KBM-7 (cell line): ENCODE results near the gene TAF6L.
A peak's percentile ranks its signal among the peaks of the same experiment; 100 is the strongest.
"Not testable (repeated sequence)": the region's sequence is repeated elsewhere in the genome, so short reads cannot be mapped to it uniquely, and the experiment has no call there.

Experiments
- DNase-seq: peaks from one replicate; pipeline ENCODE4 v3.0.0-alpha.2; 2015
- in situ Hi-C: fragments of 300-500 bp; cut with MboI; formaldehyde crosslinking; loops from 2 replicates; pipeline ENCODE4 v1.14.3; 2020; ENCODE audit warnings: low sequenced_read_pairs, low pct_unique_long_range_greater_than_20kb, mixed read lengths

TAF6L gene, protein sequence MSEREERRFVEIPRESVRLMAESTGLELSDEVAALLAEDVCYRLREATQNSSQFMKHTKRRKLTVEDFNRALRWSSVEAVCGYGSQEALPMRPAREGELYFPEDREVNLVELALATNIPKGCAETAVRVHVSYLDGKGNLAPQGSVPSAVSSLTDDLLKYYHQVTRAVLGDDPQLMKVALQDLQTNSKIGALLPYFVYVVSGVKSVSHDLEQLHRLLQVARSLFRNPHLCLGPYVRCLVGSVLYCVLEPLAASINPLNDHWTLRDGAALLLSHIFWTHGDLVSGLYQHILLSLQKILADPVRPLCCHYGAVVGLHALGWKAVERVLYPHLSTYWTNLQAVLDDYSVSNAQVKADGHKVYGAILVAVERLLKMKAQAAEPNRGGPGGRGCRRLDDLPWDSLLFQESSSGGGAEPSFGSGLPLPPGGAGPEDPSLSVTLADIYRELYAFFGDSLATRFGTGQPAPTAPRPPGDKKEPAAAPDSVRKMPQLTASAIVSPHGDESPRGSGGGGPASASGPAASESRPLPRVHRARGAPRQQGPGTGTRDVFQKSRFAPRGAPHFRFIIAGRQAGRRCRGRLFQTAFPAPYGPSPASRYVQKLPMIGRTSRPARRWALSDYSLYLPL

GRCh38 chr11:62771144-62772021, at the start of gene TAF6L:
TSS of gene TAF6L (plus strand) at chr11:62771396. CDS start at chr11:62775784, 4,388 bp downstream.
- DNase-seq, result peak; percentile 96
- in situ Hi-C loops, result no loop called here

DNA sequence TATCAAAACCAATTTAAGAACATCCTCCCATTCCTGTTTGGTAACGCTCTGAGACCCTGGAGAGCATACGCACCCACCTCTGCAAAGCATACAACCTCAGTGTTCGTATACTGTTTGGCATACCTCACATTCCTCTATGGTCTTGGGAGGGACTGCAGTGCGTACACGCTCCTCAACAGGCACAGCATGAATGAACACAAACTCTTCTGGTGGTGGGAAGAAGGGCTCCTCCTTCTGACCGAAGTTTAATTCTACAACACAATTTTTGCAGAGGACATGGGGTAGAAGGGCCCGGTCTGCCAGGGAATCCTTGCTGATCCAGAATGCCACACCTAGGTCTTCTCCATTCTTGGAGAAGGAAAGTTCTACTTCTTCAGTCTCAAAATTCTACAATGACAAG, 49.2 kb upstream of the TAF6L start:
- in situ Hi-C loops, result no loop called here
- DNase-seq, result peak; percentile 49

- in situ Hi-C loops, result no loop called here
- DNase-seq, result no peak
Measured at GRCh38 chr11:62724171-62724570, 47.0 kb upstream of the TAF6L start.

DNA sequence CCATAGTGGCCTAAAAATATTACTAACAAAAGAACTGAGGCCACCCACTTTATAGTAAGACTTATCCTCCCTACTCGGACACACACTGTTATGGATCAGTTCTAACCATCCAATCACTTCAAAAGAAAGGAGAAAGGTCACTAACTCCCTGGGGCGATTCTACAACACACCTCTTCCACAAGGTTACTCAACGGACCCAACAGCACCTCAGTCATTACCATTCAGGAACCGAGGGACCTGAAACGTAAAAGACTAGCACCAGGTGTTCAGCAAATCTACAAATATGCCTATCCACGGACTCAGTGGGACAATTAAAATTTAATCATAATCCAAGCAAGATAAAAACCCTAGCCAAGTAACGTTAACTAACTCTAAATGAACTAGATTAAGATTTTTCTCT, 45.5 kb upstream of the TAF6L start:
- DNase-seq, result peak; percentile 5
- in situ Hi-C loops, result no loop called here

DNA sequence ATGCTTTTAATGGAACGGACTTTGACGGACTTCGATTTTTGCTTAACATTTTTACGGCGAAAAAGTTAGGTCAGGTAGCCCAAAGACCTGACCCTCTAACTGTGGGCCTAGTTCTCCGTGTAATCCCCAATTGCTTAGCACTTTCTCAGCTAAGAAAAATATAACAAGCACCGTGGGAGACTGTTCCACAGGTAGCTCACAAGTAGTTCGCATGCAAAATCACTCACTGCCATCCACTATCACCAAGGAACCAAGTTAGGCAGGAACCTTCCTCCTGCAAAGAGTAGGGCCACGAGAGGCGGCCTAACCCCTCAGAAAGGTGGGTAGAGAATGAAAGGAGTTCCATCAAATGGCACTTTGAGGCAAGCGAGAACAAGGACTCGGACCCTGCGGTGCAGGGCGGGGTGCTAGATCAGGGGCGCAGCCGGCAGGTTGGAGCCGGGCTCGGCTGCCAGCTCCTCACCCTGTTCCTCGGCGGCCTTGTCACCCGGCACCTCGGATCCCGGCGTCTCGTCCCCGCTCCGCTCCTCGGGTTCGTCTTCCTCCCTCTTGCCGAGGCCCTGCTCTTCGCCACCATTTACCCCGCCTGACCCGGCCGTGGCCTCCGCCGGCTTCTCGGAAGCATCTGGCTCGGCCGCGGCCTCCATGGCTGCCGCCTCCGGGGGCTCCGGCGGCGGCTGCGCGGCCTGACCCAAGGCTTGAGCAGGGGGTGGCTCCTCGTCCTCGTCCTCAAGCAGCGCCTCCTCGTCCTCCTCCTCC, 44.9 kb upstream of the TAF6L start:
- DNase-seq, result peak; percentile 14
- in situ Hi-C loops, result no loop called here

- in situ Hi-C loops, result no loop called here
- DNase-seq, result no peak
Measured at GRCh38 chr11:62726915-62727164, 44.4 kb upstream of the TAF6L start.

- peak; percentile 99 for DNase-seq
- in situ Hi-C loops, result no loop called here
Measured at GRCh38 chr11:62727165-62727871, 43.9 kb upstream of the TAF6L start, which contains the start of gene HNRNPUL2. TSS of gene HNRNPUL2 (minus strand) at chr11:62727457. CDS start at chr11:62727156, 301 bp downstream.

DNA sequence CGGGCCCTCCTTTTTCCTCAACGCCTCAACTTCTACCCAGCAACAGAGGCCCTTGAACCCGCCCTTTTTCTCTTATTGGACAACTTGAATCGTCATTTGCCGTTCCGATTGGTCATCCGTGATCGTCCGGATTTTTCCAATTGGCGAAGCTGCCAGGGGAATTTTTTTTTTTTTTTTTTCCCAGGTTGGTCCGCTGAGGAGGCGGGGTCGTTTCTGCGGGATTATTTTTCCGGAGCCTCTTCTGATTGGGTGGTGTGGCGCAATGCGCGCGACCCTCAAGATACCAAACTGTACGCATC, 43.4 kb upstream of the TAF6L start:
- DNase-seq, result peak; percentile 99
- in situ Hi-C loops, result no loop called here

DNA sequence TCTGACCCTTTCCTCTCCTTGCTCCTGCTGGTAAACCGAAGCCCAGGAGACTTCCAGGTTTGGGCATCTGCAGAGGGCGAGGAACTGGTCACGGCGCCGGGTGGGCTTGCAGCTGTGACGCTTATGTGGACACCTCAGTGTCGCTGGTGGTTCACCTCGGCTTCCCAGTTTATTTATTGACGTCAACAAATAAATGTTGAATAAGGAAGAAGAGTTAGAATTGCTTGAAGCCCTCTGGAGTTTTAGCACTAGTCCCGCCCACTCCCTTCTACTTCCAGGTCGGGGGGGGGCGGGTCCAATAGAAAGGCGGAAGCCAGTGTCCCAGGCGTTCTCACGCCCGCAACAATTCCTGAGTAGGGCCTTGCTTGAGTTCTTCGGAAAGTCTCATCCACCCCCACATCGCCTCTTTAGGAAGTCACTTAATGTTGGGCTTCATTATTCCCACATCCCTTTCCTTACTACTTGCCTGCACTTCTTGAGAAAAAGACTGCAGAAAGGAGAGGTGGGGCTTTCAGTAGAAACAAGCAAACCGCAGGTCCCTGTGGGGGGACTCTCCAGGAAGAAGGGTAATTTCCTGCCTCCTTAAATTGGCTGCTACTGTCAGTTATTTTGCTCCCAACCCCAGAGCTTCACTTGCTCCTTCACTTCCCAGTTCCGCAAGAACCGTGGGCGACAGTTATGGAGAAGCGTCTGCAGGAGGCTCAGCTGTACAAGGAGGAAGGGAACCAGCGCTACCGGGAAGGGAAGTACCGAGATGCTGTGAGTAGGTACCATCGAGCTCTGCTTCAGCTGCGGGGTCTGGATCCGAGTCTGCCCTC, 42.8 kb upstream of the TAF6L start, which contains the start of gene TTC9C:
TSS of gene TTC9C (plus strand) at position 316 of the 818 bp plus-strand sequence. CDS start at position 679, 363 bp downstream.
- peak; percentile 93 for DNase-seq
- in situ Hi-C loops, result no loop called here

DNA sequence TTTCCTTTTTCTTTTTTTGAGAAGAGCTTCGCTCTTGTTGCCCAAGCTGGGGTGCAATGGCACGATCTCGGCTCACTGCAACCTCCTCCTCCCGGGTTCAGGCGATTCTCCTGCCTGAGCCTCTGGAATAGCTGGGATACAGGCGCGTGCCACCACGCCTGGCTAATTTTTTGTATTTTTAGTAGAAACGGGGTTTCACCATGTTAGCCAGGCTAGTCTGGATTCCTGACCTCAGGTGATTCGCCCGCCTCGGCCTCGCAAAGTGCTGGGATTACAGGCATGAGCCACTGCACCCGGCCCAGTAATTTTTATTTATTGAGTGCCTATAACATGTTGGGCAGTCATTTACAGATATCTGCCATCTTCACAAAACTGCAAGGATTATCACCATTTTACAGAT, 41.1 kb upstream of the TAF6L start:
- in situ Hi-C loops, DNase-seq: not testable (repeated sequence)

DNA sequence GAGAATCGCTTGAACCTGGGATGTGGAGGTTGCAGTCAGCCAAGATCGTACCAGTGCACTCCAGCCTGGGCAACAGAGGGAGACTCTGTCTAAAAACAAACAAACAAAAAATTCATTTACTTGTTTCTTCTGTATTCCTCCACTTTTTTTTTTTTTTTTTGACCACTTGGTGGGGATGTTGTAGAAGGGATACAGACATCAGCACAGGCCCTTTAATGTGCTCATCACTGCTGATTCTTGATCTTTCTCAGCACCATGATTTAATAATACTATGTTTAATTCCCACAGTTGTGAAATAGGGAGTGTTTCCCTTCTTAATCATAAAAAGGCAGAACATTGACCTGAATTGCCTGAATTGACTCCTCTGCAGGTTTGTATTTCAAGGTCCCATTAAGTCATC, 38.4 kb upstream of the TAF6L start:
- peak; percentile 77 for DNase-seq
- in situ Hi-C loops, result no loop called here

DNA sequence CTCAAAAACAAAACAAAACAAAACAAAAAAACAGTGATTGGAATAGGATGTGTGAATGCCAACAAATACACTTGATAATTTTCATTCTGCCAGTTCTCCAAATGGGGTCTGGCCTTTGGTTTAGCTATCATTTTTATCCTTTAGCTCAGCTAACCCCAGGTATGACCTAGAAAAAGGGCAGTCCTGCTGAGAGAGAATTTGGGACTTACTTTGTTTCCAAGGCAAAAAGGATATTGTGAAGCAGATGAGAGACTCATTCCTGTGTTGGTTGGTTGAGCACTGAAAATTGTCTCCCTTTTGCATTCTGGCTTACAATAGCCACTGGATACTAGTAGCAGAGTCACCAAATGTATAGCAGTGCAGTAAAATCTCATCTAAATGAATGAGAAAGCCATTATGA, 34.0 kb upstream of the TAF6L start:
- DNase-seq, result no peak
- in situ Hi-C loops, result no loop called here

GRCh38 chr11:62747475-62748160, 23.6 kb upstream of the TAF6L start:
- in situ Hi-C loops, result no loop called here
- DNase-seq, result no peak

DNA sequence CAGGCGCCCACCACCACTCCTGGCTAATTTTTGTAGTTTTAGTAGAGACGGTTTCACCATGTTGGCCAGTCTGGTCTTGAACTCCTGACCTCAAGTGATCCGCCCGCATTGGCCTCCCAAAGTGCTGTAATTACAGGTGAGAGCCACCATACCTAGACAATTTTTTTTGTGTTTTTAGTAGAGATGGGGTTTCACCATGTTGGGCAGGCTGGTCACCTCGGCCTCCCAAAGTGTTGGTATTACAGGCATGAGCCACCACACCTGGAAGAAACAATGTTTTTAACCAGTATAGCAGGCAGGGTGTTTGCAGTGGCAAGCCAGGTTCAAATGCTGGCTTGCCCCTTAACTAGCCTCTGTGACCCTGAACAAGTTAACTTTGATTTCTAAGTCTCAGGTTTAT, 21.3 kb upstream of the TAF6L start:
- in situ Hi-C loops, result not testable (repeated sequence)

DNA sequence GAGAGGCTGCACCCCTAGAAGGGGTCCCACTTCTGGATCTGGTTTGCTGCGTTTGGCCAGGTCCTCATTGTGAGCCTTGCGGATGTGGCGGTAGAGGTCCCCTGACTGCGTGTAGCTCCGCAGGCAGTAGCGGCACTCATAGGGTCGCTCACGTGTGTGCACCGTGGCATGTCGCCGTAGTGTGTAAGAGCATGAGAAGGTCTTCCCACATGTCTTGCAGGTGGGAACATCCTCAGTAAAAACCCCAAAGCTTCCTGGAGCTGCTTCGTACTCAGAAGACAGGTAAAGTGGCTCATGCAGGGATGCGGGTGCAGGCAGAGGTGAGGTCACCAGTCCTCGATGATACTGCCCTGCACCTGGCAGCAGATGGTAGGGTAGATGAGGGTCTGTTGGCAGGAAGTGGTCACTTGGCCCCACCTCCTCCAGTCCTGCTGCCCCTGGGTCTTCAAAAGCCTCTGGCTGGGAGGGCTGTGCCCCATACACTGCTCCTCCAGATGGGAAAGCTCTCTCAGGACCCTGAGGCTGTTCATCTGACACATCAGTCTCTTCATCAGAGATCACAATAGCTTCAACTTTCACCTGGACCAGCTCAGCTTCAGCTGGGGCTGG, 18.9 kb upstream of the TAF6L start:
- in situ Hi-C loops, result no loop called here

More for the DNA sequence above, 21.3 kb upstream of the TAF6L start:
- DNase-seq, result not testable (repeated sequence)

GRCh38 chr11:62752994-62753735, 18.0 kb upstream of the TAF6L start:
- in situ Hi-C loops, result no loop called here
- DNase-seq, result no peak

More for the DNA sequence above, 18.9 kb upstream of the TAF6L start:
- DNase-seq, result no peak
